ENCODE data around the gene RCBTB2.

DNA sequence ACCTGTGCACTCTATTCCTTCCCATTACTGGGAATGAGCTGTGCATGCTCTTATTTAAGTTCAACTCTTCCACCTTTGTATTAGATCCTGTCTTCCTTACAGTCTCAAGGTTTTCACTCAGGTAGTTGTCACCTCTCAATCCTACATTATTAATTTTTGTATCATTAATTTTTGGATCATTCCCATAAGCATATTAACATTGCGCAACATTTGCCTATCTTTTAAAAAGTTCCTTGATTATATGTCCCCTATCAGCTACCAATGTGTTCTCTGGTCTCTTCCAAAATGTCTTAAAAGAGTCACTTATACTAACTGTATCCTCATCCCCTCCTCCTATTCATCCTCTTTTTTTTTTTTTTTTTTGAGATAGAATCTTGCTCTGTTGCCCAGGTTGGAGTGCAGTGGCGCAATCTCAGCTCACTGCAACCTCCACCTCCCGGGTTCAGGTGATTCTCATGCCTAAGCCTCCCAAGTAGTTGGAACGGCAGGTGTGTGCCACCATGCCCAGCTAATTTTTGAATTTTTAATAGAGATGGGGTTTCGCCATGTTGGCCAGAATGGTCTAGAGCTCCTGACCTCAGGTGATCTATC lies 2.1 kb upstream of the RCBTB2 start:
- TF ChIP-seq, protein P1, sequence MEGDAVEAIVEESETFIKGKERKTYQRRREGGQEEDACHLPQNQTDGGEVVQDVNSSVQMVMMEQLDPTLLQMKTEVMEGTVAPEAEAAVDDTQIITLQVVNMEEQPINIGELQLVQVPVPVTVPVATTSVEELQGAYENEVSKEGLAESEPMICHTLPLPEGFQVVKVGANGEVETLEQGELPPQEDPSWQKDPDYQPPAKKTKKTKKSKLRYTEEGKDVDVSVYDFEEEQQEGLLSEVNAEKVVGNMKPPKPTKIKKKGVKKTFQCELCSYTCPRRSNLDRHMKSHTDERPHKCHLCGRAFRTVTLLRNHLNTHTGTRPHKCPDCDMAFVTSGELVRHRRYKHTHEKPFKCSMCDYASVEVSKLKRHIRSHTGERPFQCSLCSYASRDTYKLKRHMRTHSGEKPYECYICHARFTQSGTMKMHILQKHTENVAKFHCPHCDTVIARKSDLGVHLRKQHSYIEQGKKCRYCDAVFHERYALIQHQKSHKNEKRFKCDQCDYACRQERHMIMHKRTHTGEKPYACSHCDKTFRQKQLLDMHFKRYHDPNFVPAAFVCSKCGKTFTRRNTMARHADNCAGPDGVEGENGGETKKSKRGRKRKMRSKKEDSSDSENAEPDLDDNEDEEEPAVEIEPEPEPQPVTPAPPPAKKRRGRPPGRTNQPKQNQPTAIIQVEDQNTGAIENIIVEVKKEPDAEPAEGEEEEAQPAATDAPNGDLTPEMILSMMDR (IDR thresholded peaks at IDR 0.05; ENCODE audit: low read depth, low read length, poor library complexity, severe bottlenecking) = no peak
- TF ChIP-seq EZH2phosphoT487 (IDR thresholded peaks at IDR 0.05; ENCODE audit: borderline replicate concordance, low read length) = no peak

All from DOHH2 (cell line).